GM12878 (cell line): ENCODE measurements around the gene NAT9. TPM values are rescaled to one million over a fixed set of nuclear protein-coding genes. Genes with fewer than 3 reads are reported as not detected.

Source experiments
- ATAC-seq: fragments of 200-7000 bp; cut with Tn5 transposase; 3 replicates; pipeline ENCODE4 v1.9.1; 2020; ENCODE audit warnings: mild to moderate bottlenecking, moderate library complexity
- BruUV-seq: library from RNA; stranded (reverse); fragments of 400-500 nt; replicated peaks from 2 replicates; lab custom pipeline; 2021; lab: Mats Ljungman, UMichigan
- CTCF ChIA-PET: fragments of 300-600 bp; sonication (Branson Sonifier 250); formaldehyde crosslinking; extraction: SDS; loops from one replicate; lab custom pipeline; 2021; ENCODE audit warnings: inconsistent platforms; lab: Yijun Ruan, JAX
- POLR2A ChIA-PET: fragments of 350-600 bp; formaldehyde crosslinking; extraction: SDS; loops from one replicate; lab custom pipeline; 2021; ENCODE audit warnings: inconsistent platforms; lab: Charles Lee
- RAD21 ChIA-PET: fragments of 300-600 bp; sonication (Branson Sonifier 250); formaldehyde crosslinking; loops from one replicate; lab custom pipeline; 2023; ENCODE audit warnings: antibody characterized with exemption; ENCODE audit not compliant: unreplicated experiment; lab: Charles Lee
- SMC1A ChIA-PET: fragments of 300-600 bp; sonication (Branson Sonifier 250); formaldehyde crosslinking; loops from one replicate; lab custom pipeline; 2023; ENCODE audit not compliant: unreplicated experiment, uncharacterized antibody; lab: Charles Lee
- DNase-seq: peaks from one replicate; pipeline ENCODE4 v3.0.0-alpha.2; 2011; ENCODE audit warnings: low read depth, low spot score
- FAIRE-seq: peaks from 3 replicates; lab custom pipeline; 2011; peaks lifted over from hg19 to GRCh38; lab: Jason Lieb, UNC
- H2AFZ ChIP-seq: 2 replicates; pipeline ENCODE4 v1.6.0; 2011; ENCODE audit warnings: low read depth, low read length, control low read depth; ENCODE audit not compliant: control insufficient read depth
- H3K27ac ChIP-seq: 2 replicates; pipeline ENCODE4 v1.5.1; 2011; ENCODE audit warnings: control low read depth; ENCODE audit not compliant: control insufficient read depth, insufficient read depth
- H3K27me3 ChIP-seq, 2 experiments: replicated peaks in 1 of 2; 2 replicates each; pipeline versions ENCODE4 v1.6.0 to v1.6.1; 2011; ENCODE audit warnings: low read length in 1 of 2; ENCODE audit not compliant: control insufficient read depth in 2 of 2, insufficient read depth in 2 of 2
- H3K36me3 ChIP-seq, 2 experiments: 2 replicates each; pipeline ENCODE4 v1.5.1; 2011; ENCODE audit warnings: low read length in 1 of 2; ENCODE audit not compliant: control insufficient read depth in 2 of 2, insufficient read depth in 2 of 2
- H3K4me1 ChIP-seq: 2 replicates; pipeline ENCODE4 v1.6.1; 2011; ENCODE audit warnings: mild to moderate bottlenecking, low read length, moderate library complexity, mixed read lengths; ENCODE audit not compliant: control insufficient read depth, insufficient read depth
- H3K4me2 ChIP-seq: 2 replicates; pipeline ENCODE4 v1.6.0; 2011; ENCODE audit warnings: control low read depth; ENCODE audit not compliant: control insufficient read depth, insufficient read depth
- H3K4me3 ChIP-seq: fragments of 200-600 bp; sonication (generic); 2 replicates; pipeline ENCODE4 v1.5.1; 2016
- H3K79me2 ChIP-seq: 2 replicates; pipeline ENCODE4 v1.6.0; 2011; ENCODE audit warnings: low read length; ENCODE audit not compliant: control insufficient read depth, insufficient read depth
- H3K9ac ChIP-seq: 2 replicates; pipeline ENCODE4 v1.8.0; 2011; ENCODE audit warnings: low read length, control low read depth, mixed read lengths; ENCODE audit not compliant: control insufficient read depth, insufficient read depth
- H3K9me3 ChIP-seq: replicated peaks from 3 replicates; pipeline ENCODE4 v1.5.1; 2011; ENCODE audit warnings: mild to moderate bottlenecking, low read length; ENCODE audit not compliant: control insufficient read depth, insufficient read depth
- H4K20me1 ChIP-seq: 2 replicates; pipeline ENCODE4 v1.6.0; 2011; ENCODE audit not compliant: control insufficient read depth, insufficient read depth
- BACH1 ChIP-seq: fragments of 450-650 bp; IDR thresholded peaks from 2 replicates; pipeline ENCODE4 v1.6.1; 2017; ENCODE audit warnings: mild to moderate bottlenecking, borderline replicate concordance
- BCL3 ChIP-seq: IDR thresholded peaks from 2 replicates; pipeline ENCODE4 v1.6.1; 2011; ENCODE audit warnings: borderline replicate concordance, low read depth, mild to moderate bottlenecking, moderate library complexity, low read length; ENCODE audit not compliant: insufficient read depth, poor library complexity, severe bottlenecking
- CREB1 ChIP-seq: IDR thresholded peaks from 2 replicates; pipeline ENCODE4 v1.6.1; 2012; ENCODE audit warnings: low read depth, mild to moderate bottlenecking, inconsistent platforms
- CTCF ChIP-seq, 3 experiments: IDR thresholded peaks in 2 of 3; conservative IDR thresholded peaks in 1 of 3; 2 replicates each; pipeline ENCODE4 v1.5.1; 2011; ENCODE audit warnings: low read depth in 3 of 3, low read length in 3 of 3, mild to moderate bottlenecking in 3 of 3, control low read depth in 2 of 3, moderate library complexity in 2 of 3, inconsistent platforms in 1 of 3, mixed read lengths in 1 of 3; ENCODE audit not compliant: control insufficient read depth in 2 of 3, insufficient read depth in 1 of 3; ENCODE audit errors: extremely low read depth in 1 of 3
- E4F1 ChIP-seq: fragments of 450-650 bp; IDR thresholded peaks from 2 replicates; pipeline ENCODE4 v1.6.1; 2018; ENCODE audit warnings: borderline replicate concordance, mild to moderate bottlenecking; ENCODE audit not compliant: partially characterized antibody
- EED ChIP-seq: sonication (generic); IDR thresholded peaks from 2 replicates; pipeline ENCODE4 v1.6.1; 2016; ENCODE audit warnings: antibody characterized with exemption, low read depth
- EP300 ChIP-seq, 2 experiments: fragments of 150-350 bp in 1 of 2; IDR thresholded peaks; 2 replicates each; pipeline ENCODE4 v1.6.1; 2011 to 2012; ENCODE audit warnings: low read depth in 2 of 2, low read length in 2 of 2, borderline replicate concordance in 1 of 2, improper control_type of control experiment in 1 of 2, inconsistent platforms in 1 of 2; ENCODE audit not compliant: control insufficient read depth in 1 of 2
- MTA2 ChIP-seq: fragments of 450-650 bp; IDR thresholded peaks from 2 replicates; pipeline ENCODE4 v1.6.1; 2016; ENCODE audit warnings: low read depth, mild to moderate bottlenecking, moderate library complexity
- RAD21 ChIP-seq: IDR thresholded peaks from 2 replicates; pipeline ENCODE4 v1.6.1; 2011; ENCODE audit warnings: mild to moderate bottlenecking, low read depth, low read length, moderate library complexity; ENCODE audit not compliant: insufficient read depth
- ZBTB4 ChIP-seq: fragments of 450-650 bp; formaldehyde crosslinking; IDR thresholded peaks from 2 replicates; pipeline ENCODE4 v1.4.0; 2022; ENCODE audit warnings: mild to moderate bottlenecking, moderate library complexity
- WGBS: methylation state at CpG from one replicate; pipeline ENCODE4 v1.1.6; 2016; ENCODE audit warnings: low lambda C conversion rate; ENCODE audit not compliant: insufficient replicate concordance, insufficient coverage; ENCODE audit errors: missing lambda C conversion rate; 5-methylcytosine and 5-hydroxymethylcytosine counted together
- in situ Hi-C: fragments of 300-500 bp; cut with MboI; formaldehyde crosslinking; loops from 9 replicates; pipeline ENCODE4 v1.14.3; 2018; ENCODE audit warnings: mixed read lengths
- intact Hi-C: fragments of 100-400 bp; cut with micrococcal nuclease; formaldehyde crosslinking; loops from one replicate; pipeline ENCODE4 v1.14.2; 2022; ENCODE audit not compliant: unreplicated experiment
- polyA plus RNA-seq, 11 experiments: library from polyadenylated mRNA; depleted of rRNA in 4 of 11; unstranded in 6 of 11; stranded (reverse) in 5 of 11; fragments of >200 nt; fragmentation: Nextera tagmentation in 4 of 11; fragmentation: Illumina TruSeq in 1 of 11; extraction: Ambion mirVana in 4 of 11; extraction: Trizol in 1 of 11; gene quantifications; 1 replicate in 1 of 11; 2 replicates in 10 of 11; pipeline versions ENCODE4 v1.2.1 to v1.2.3, GENCODE V29; 2011 to 2016; ENCODE audit warnings: inconsistent platforms in 2 of 11, missing spikeins in 2 of 11, low read depth in 1 of 11
- total RNA-seq, 4 experiments: library from RNA; depleted of rRNA in 3 of 4; stranded (reverse); fragments of >200 nt in 3 of 4; fragmentation: Illumina TruSeq in 1 of 4; extraction: Trizol in 1 of 4; gene quantifications; 2 replicates each; pipeline versions ENCODE4 v1.2.1 to v1.2.3, GENCODE V29; 2013 to 2021

Gene NAT9
- total and polyA plus RNA-seq, 10 of the 15 experiments (the other 5 are each of a cell fraction or from before 2014, with no cell fraction given): 3.5 to 45.3 (median 27.3) TPM

- no peak for TF ChIP-seq ZBTB4 (CRISPR knock-in tag)
Measured at GRCh38 chr17:74759941-74760340, 16.2 kb downstream of the NAT9 start (continued).

GRCh38 chr17:74759243-74759801 is 16.8 kb downstream of the NAT9 start:
- no peak for DNase-seq
- intact Hi-C loops (no loop called here), in situ Hi-C loops (no loop called here)
- 16% methylated on average over 9 of the region's 9 CpGs for WGBS
- H3K9ac ChIP-seq: no peak overlapping the region
- no peak overlapping the region for H3K4me3 ChIP-seq
- peak overlapping the region; percentile 57 for H3K4me2 ChIP-seq
- peak overlapping the region; percentile 1 for H3K27ac ChIP-seq
- H3K27me3 ChIP-seq: no peaks in the 10 kb centered on the region
- H3K9me3 ChIP-seq: no peaks in the 10 kb centered on the region
- CTCF ChIA-PET: interaction anchor here (0.7 to 5.2 kb wide), 12 partner anchors 10 to 115 kb away, joined by 3 to 33 read pairs (median 6); partner anchors contain the start of genes NAT9 and RAB37
- RAD21 ChIA-PET: interaction anchor here (0.7 to 2.7 kb wide), 6 partner anchors 9 to 101 kb away, joined by 3 to 12 read pairs (median 6); partner anchors contain the start of gene NAT9
- H2AFZ ChIP-seq: no peak overlapping the region
- H4K20me1 ChIP-seq: no peaks in the 10 kb centered on the region
- no peaks in the 10 kb centered on the region; a peak in 2 of 4 replicates for H3K36me3 ChIP-seq
- SMC1A ChIA-PET: interaction anchor here (0.8 to 2.0 kb wide), 6 partner anchors 8 to 108 kb away, joined by 3 to 12 read pairs (median 9); no protein-coding TSS in a partner anchor
- peaks cover 21% of the 10 kb centered on the region for H3K4me1 ChIP-seq
- FAIRE-seq: peak; percentile 69
- BruUV-seq: no TSS peak
- POLR2A ChIA-PET: interaction anchor here (0.8 to 2.8 kb wide), 5 partner anchors 9 to 113 kb away, joined by 3 to 16 read pairs (median 5); partner anchors contain the start of genes FDXR, NAT9 and RAB37
- peak; percentile 90 for ATAC-seq
- H3K79me2 ChIP-seq: peaks cover 8% of the 10 kb centered on the region
- no peak for TF ChIP-seq EP300 (IDR thresholded peaks at IDR 0.05; ENCODE audit: borderline replicate concordance in 1 of 2, control insufficient read depth in 1 of 2, low read depth in 2 of 2, low read length in 2 of 2)
- no peak for TF ChIP-seq MTA2
- TF ChIP-seq CTCF (IDR thresholded peaks at IDR 0.05 in 2 of 3, conservative IDR thresholded peaks at IDR 0.05 in 1 of 3; ENCODE audit: control insufficient read depth in 2 of 3, extremely low read depth in 1 of 3, insufficient read depth in 1 of 3, low read depth in 3 of 3, low read length in 3 of 3): peak; percentile 16 to 32 (median 30); a peak in 3 of 6 replicates
- TF ChIP-seq BACH1: no peak
- peak; percentile 28 for TF ChIP-seq RAD21
- 0 out of 2 replicates have a peak, but pooled peaks have one; percentile 26 for TF ChIP-seq EED
- no peak for TF ChIP-seq BCL3
- TF ChIP-seq E4F1: no peak
- TF ChIP-seq CREB1: no peak
